ENCODE data around the gene NAA40.

GRCh38 chr11:63996512-63996911 is 57.7 kb downstream of the NAA40 start:
- TF ChIP-seq EZH2 (IDR thresholded peaks at IDR 0.05; ENCODE audit: borderline replicate concordance, low read depth, low read length, severe bottlenecking) (no peak), CTCF (IDR thresholded peaks at IDR 0.05; ENCODE audit: borderline replicate concordance, extremely low read depth, low read length, poor library complexity, severe bottlenecking) (no peak)
